Ovary (tissue), 9 donors: ENCODE measurements around the gene ANGPT4. TPM values are rescaled to one million over a fixed set of nuclear protein-coding genes. Genes with fewer than 3 reads are reported as not detected.

Experiments
- DNase-seq, 5 donors: peaks; one replicate each; pipeline ENCODE4 v3.0.0-alpha.2; 2019 to 2020
- H3K27ac ChIP-seq, 2 donors: fragments of 200-600 bp; one replicate each; pipeline versions ENCODE4 v1.5.1 to v1.8.0; 2019 to 2022
- H3K27me3 ChIP-seq: fragments of 200-600 bp; one replicate; pipeline ENCODE4 v1.8.0; 2022
- H3K36me3 ChIP-seq: fragments of 200-600 bp; sonication (generic); one replicate; pipeline ENCODE4 v1.5.1; 2019
- H3K4me1 ChIP-seq: one replicate; pipeline ENCODE4 v1.8.1; 2013; ENCODE audit warnings: mild to moderate bottlenecking, moderate library complexity; ENCODE audit not compliant: insufficient read depth
- H3K4me3 ChIP-seq: fragments of 200-600 bp; sonication (generic); one replicate; pipeline ENCODE4 v1.5.1; 2017
- H3K9me3 ChIP-seq, 2 donors: fragments of 200-600 bp in 1 of 2; sonication (generic) in 1 of 2; one replicate each; pipeline versions ENCODE4 v1.5.1 to v1.8.1; 2013 to 2019; ENCODE audit warnings: mild to moderate bottlenecking in 1 of 2, moderate library complexity in 1 of 2
- CTCF ChIP-seq, 3 donors: fragments of 450-650 bp in 2 of 3; fragments of 200-600 bp in 1 of 3; IDR thresholded peaks; one replicate each; pipeline versions ENCODE4 v1.5.1 to v1.8.0; 2016 to 2022; ENCODE audit warnings: antibody characterized with exemption in 3 of 3, mild to moderate bottlenecking in 1 of 3
- EP300 ChIP-seq: sonication (generic); formaldehyde crosslinking; IDR thresholded peaks from one replicate; pipeline ENCODE4 v1.6.1; 2017; ENCODE audit warnings: antibody characterized with exemption
- POLR2A ChIP-seq: fragments of 450-650 bp; IDR thresholded peaks from one replicate; pipeline ENCODE4 v1.6.1; 2017; ENCODE audit warnings: antibody characterized with exemption, mild to moderate bottlenecking, moderate library complexity
- WGBS, 3 donors: extraction: QIAGEN DNeasy Blood & Tissue Kit in 1 of 3; methylation state at CpG; one replicate each; pipeline versions ENCODE4 v1.1.5 to v1.1.7; 2013 to 2017; 5-methylcytosine and 5-hydroxymethylcytosine counted together
- intact Hi-C, 4 donors: fragments of 100-400 bp; cut with DNase I; formaldehyde crosslinking; loops; one replicate each; pipeline versions ENCODE4 v1.11.0 to v1.15.1; 2022 to 2023
- polyA plus RNA-seq, 2 donors: library from polyadenylated mRNA; stranded (reverse); fragments of 200-250 nt in 1 of 2; fragments of 350-450 nt in 1 of 2; fragmentation: Illumina TruSeq in 1 of 2; extraction: RNeasy Lipid Tissue Mini Kit (QIAGEN cat#74804) in 1 of 2; gene quantifications; one replicate each; pipeline ENCODE4 v1.2.3, GENCODE V29; 2013 to 2014
- total RNA-seq, 7 donors: library from RNA; depleted of rRNA in 2 of 7; stranded (reverse); fragments of >200 nt in 2 of 7; fragmentation: NEBNext Ultra II Directional in 3 of 7; extraction: Animal tissue kit (Norgen Biotek cat#: 25700) in 3 of 7; gene quantifications; one replicate each; pipeline versions ENCODE4 v1.1.0 to v1.2.4, GENCODE V29; 2016 to 2023
- donor health status: DM: no; HTN: no; CAD: no; lungs with moderate emphysema.
- donor health status: DM: no; HTN: no; CAD: no.
- donor health status: Bipolar disorder and iron deficiency.
- donor health status: DM: yes; HTN: yes; CAD: no.
- donor health status: DM: no; HTN: no; CAD: no.
- donor health status: DM: yes; HTN: yes; CAD: no.

ANGPT4 gene
- total and polyA plus RNA-seq, 9 donors: 0.58 to 10.7 (median 2.0) TPM

GRCh38 chr20:952196-952795 is 36.2 kb upstream of the ANGPT4 start:
- 62 to 84% (median 78%) methylated on average over 8 of the region's 8 CpGs for WGBS, 3 donors
- intact Hi-C loops: loop anchor here in 1 of 4 donors (10.0 kb wide), 1 partner anchor 77 kb away; no protein-coding TSS in a partner anchor
- no peak overlapping the region for H3K27ac ChIP-seq
- H3K27me3 ChIP-seq: no peaks in the 10 kb centered on the region
- no peaks in the 10 kb centered on the region for H3K4me1 ChIP-seq
- no peaks in the 10 kb centered on the region for H3K9me3 ChIP-seq
- H3K4me3 ChIP-seq: no peak overlapping the region
- TF ChIP-seq EP300 (no peak), POLR2A (no peak), CTCF (IDR thresholded peaks at IDR 0.05) (no peak)
- H3K36me3 ChIP-seq: no peaks in the 10 kb centered on the region
- no peak for DNase-seq

GRCh38 chr20:951384-952169 is 35.4 kb upstream of the ANGPT4 start:
- H3K27ac ChIP-seq: no peak overlapping the region
- no peaks in the 10 kb centered on the region for H3K36me3 ChIP-seq
- H3K4me3 ChIP-seq: no peak overlapping the region
- no peaks in the 10 kb centered on the region for H3K4me1 ChIP-seq
- H3K9me3 ChIP-seq: no peaks in the 10 kb centered on the region
- DNase-seq: no peak
- no peaks in the 10 kb centered on the region for H3K27me3 ChIP-seq
- WGBS, 3 donors: 75 to 85% (median 84%) methylated on average over 21 of the region's 21 CpGs
- intact Hi-C loops: loop anchor here in 1 of 4 donors (10.0 kb wide), 1 partner anchor 77 kb away; no protein-coding TSS in a partner anchor
- TF ChIP-seq EP300: no peak
- no peak for TF ChIP-seq CTCF (IDR thresholded peaks at IDR 0.05)
- TF ChIP-seq POLR2A: no peak

GRCh38 chr20:949717-950116 is 33.6 kb upstream of the ANGPT4 start:
- no peak overlapping the region for H3K4me3 ChIP-seq
- TF ChIP-seq EP300 (no peak), CTCF (IDR thresholded peaks at IDR 0.05) (no peak), POLR2A (no peak)
- no peaks in the 10 kb centered on the region for H3K36me3 ChIP-seq
- H3K9me3 ChIP-seq: no peaks in the 10 kb centered on the region
- H3K27me3 ChIP-seq: no peaks in the 10 kb centered on the region
- intact Hi-C loops: loop anchor here in 1 of 4 donors (10.0 kb wide), 1 partner anchor 75 kb away; no protein-coding TSS in a partner anchor
- H3K27ac ChIP-seq: no peak overlapping the region
- 92 to 94% (median 93%) methylated on average over 7 of the region's 7 CpGs for WGBS, 3 donors
- no peaks in the 10 kb centered on the region for H3K4me1 ChIP-seq
- DNase-seq: no peak

GRCh38 chr20:946826-947225 is 30.7 kb upstream of the ANGPT4 start:
- H3K27me3 ChIP-seq: no peaks in the 10 kb centered on the region
- intact Hi-C loops: no loop called here

More at GRCh38 chr20:946826-947225, 30.7 kb upstream of the ANGPT4 start:
- Histone ChIP-seq H3K9me3 (no peaks in the 10 kb centered on the region), H3K4me1 (no peaks in the 10 kb centered on the region), H3K4me3 (no peak overlapping the region), H3K36me3 (no peaks in the 10 kb centered on the region), H3K27ac (no peak overlapping the region)
- no peak for TF ChIP-seq EP300
- TF ChIP-seq POLR2A: no peak
- TF ChIP-seq CTCF (IDR thresholded peaks at IDR 0.05): no peak
- no peak for DNase-seq
- WGBS, 3 donors: 68 to 75% (median 71%) methylated on average over 4 to 8 of the region's 8 CpGs
